C4-2B (cell line): ENCODE data around the gene CABP4.

Source experiments
- CTCF ChIP-seq: fragments of 450-650 bp; conservative IDR thresholded peaks from 2 replicates; pipeline ENCODE4 v1.5.1; 2017; ENCODE audit warnings: mild to moderate bottlenecking
- ZFX ChIP-seq: fragments of 450-650 bp; IDR thresholded peaks from 2 replicates; pipeline ENCODE4 v1.6.1; 2017

GRCh38 chr11:67464411-67465188, 9.4 kb downstream of the CABP4 start:
- TF ChIP-seq CTCF (no peak), ZFX (0 out of 2 replicates have a peak, but pooled peaks have one; percentile 40)
